VCaP (cell line): Measurements from ENCODE around the gene MAPK11.

Experiments used
- H3K27ac ChIP-seq: fragments of 450-650 bp; 2 replicates; pipeline ENCODE4 v1.5.1; 2017
- CTCF ChIP-seq: fragments of 450-650 bp; conservative IDR thresholded peaks from 2 replicates; pipeline ENCODE4 v1.5.1; 2017; ENCODE audit warnings: mild to moderate bottlenecking, moderate library complexity

The MAPK11 gene

GRCh38 chr22:50221410-50222300 lies 48.5 kb downstream of the MAPK11 start:
- H3K27ac ChIP-seq, result no peak overlapping the region
- no peak for TF ChIP-seq CTCF

- H3K27ac ChIP-seq, result no peak overlapping the region
- TF ChIP-seq CTCF, result no peak
These were observed 49.4 kb downstream of the MAPK11 start for GRCh38 chr22:50220603-50221409.

- peak overlapping the region; percentile 14; the same call in 1 of the 2 replicates for H3K27ac ChIP-seq
- no peak for TF ChIP-seq CTCF
These were observed 50.2 kb downstream of the MAPK11 start for GRCh38 chr22:50219800-50220602.

- H3K27ac ChIP-seq, result peak overlapping the region; percentile 14; the same call in 1 of the 2 replicates
- TF ChIP-seq CTCF, result no peak
These were observed 51.0 kb downstream of the MAPK11 start for GRCh38 chr22:50218996-50219727.

- H3K27ac ChIP-seq, result no peak overlapping the region
- TF ChIP-seq CTCF, result no peak
These were observed 51.8 kb downstream of the MAPK11 start for GRCh38 chr22:50218153-50218995.

- no peak for TF ChIP-seq CTCF
- no peak overlapping the region for H3K27ac ChIP-seq
These were observed 52.5 kb downstream of the MAPK11 start for GRCh38 chr22:50217543-50218152.
